GM21723 (cell line): ENCODE data around the gene ZNF35.
A peak's percentile ranks its signal among the peaks of the same experiment; 100 is the strongest.

Experiments used
- ATAC-seq: cut with Tn5 transposase; IDR thresholded peaks from one replicate; pipeline ENCODE4 v1.9.1; 2021; ENCODE audit warnings: mild to moderate bottlenecking, moderate library complexity; ENCODE audit not compliant: unreplicated experiment

The ZNF35 gene

DNA sequence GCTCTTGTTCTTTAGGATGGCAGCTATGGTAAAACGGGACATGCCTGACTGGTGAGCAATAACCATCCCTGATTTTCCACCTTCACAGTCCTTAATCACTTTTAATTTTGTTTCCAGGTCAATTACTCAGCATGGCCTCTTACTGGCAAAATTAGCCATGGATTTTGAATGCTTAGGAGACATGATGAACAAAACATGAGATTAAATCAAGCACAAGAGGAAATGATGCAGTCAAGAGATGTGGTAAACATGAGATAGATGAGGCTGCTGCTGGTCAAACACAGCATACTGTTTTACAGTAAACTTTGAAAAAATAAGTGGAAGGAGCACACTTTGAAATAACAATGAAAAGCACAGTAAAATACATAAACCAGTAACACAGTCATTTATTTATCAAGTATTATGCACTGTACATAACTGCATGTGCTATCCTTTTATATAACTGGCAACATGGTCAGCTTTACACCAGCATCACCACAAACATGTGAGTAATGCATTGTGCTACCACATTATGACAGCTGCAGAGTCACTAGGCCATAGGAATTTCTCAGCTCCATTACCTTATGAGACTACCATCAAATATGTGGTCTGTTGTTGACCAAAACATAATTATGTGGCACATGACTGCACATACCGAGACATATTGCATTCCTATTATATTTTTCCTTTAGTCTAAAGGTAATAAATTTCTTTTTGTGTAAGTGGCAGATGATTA, 33.8 kb downstream of the ZNF35 start:
- no peak for ATAC-seq

- ATAC-seq = peak; percentile 81
These were observed 36.7 kb downstream of the ZNF35 start for GRCh38 chr3:44685128-44685800.

DNA sequence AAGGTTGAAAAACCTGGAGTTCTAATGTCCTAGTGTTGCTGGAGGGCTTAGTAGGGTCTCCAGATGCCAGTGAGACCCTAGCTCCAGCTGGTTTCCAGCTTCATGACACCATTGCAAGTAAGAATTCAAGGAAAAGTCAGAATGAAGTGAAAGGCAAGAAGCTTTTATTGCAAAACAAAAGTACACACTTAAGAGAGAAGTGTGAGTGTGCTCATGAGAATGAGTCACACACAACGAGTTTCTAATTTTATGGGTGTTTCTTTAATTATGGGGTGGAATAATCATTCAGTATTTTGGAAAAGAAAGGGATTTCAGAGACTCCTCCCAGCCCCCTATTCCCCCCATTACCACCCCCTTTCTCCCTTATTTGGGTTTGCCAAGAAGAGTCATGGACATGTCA, 39.4 kb downstream of the ZNF35 start:
- no peak for ATAC-seq
